NCI-H146 treated with DMSO at 0.1 percent for 48 hours (cell line): ENCODE measurements around the gene FRMD4A.
A peak's percentile ranks its signal among the peaks of the same experiment; 100 is the strongest.

Experiments used
- DNase-seq: peaks from one replicate; lab custom pipeline; 2025; ENCODE audit not compliant: unreplicated experiment; lab: John Stamatoyannopoulos, UW

FRMD4A gene

DNA sequence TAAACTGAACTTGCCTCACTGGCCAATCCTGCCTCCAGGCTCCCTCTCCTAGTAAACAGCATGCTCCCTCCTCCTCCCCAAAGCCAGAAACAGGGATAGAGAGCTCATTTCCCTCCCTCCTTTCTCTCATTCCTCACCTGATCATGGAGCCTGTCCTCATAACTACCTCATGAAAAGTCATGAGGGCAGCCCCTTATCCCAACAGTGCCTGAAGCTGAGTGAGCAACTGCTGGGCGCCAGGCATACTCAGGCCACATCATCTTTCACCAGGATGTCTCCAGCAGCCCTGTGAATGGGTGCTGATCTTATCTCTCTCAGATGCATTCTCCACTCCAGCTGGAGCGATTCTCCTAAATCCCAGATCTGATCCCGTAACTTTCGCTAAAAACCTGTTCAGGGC lies 436.8 kb downstream of the FRMD4A start:
- DNase-seq, result no peak

DNA sequence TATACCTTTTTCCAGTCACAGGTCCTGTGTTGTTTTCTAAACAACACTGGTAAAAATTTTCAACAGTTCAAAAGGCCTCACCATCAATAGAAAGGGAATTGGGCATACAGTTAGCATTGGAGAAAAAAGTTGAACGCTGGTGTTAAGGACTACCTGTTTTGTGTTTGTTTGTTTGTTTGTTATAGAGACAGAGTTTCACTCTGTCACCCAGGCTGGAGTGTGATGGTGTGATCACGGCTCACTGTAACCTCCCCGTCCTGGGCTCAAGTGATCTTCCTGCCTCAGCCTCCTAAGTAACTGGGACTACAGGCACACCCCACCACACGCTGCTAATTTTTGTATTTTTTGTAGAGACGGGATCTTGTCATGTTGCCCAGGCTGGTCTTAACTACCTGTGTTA lies 437.9 kb downstream of the FRMD4A start:
- DNase-seq, result no peak

DNA sequence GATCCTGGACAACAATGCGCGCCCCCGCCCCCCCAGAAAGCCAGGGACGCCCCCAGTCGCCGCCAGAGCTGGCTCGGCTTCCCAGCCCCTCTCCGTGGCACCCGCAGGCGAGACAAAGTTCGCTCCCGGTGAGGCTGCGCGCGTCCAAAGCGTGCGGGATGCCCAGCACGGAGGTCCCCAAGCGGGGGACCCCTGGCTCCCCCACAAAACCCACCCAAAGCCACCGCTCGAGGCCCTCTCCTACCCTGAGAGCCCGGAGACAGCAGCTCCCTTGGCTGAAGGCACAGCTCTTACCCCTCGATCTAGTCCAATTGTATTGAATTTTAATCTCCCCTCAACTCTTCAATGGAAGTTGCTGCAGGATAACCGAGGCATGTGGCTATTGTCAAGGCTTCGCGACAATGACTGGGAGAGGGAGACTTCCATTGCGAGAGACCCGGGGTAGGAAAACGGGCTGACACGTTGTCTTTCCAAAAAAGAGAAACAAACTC lies 438.7 kb downstream of the FRMD4A start:
- no peak for DNase-seq

DNA sequence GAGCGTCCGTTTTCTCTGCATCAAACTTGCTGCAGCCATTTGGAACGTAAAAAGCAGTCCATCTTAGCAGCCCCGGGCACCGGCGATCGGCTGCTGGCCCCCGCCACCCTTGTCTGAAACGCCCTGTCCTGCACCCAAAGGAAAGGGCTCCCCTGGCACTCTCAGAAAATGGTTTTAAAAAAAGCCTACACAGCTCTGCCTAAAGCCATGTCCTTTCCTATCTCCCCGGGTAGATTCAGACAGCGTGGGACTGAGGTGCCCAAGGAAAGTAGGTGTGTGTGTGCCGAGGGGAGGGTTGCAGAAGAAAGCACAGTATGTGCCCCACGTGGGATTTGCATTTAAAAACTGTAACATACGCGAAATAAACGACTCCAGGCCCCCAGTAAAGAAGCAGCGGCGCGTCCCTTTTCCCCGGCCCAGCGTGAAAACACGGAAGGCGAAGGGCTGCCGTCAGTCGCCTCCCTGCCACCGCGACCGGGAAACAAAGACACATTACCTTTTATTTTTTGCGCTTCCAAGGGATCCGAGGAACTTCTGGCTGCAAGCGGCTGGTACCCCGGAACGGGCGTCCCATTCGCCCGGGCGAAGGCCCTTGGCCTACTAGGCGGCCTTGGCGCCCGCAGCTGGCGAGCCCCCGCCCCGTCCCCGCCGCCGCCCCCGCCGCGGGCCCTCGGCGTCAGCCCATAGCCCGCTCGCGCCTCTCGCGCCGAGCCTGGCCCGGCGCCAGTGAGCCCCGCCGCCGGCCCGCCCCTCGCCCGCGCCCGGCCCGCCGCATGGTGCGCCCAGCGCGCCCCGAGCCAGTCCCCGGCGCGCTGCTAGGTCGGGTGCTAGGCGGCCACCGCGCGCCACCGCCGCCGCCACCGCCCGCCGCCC lies 439.4 kb downstream of the FRMD4A start:
- no peak for DNase-seq

DNA sequence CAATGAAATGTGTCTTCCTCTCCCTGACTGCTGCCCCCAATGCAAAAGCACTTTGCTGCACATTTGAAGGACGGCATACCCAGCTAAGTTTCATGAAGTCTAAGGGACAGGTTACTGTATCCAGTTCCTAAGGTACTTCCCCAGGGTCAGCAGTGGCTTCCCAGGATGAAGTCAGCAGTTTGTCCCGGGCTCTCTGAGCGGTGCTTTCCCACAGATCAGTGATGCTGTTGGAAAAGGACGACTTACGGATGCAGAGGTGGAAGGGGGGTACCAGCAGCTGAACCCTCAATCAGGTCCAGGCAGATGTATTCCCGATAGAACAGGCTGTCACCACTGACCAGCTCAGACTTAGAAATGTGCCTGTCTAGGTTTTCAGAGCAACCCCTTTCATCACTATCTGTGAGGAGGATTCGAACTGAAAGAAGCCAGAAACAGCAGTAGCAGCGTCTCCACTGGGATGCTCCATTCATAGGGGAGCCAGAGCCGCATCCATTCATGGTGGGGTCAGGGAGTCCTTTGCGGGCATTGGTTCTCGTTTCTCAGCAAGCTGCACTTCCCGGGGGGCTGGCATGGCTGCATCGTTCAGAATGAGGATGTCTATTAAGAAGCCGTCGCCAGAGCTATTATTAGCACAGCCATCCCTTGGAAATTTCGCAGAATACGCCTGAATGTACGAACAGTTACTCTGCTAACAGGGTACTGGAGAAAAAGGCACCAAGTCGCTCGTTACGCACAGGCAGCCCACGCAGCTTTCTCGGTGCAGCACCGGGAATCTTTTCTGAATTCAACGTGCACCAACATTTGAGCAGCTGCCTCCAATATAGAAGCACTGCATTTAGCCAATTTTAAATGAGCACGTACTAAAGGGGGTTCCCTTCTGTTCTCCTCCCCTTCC lies 440.2 kb downstream of the FRMD4A start:
- peak; percentile 50 for DNase-seq

DNA sequence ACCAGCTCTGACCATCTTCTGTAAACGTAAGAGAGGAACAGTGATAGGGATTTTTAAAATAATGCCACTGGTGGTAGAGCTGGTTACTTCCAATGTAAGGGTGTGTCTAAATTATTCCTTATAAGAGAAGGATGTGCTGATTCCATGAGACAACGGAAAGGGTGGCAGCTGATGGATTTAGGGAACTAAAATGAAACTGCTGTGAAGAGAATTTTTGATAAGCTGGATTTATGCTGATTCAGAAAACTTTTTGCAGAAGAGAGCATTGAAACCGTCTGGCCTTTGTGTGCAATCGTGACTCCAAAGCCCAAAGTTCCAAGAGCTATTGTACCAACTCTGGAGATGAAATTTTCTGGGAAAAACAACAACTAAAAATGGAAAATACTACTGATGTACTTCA lies 443.0 kb downstream of the FRMD4A start:
- no peak for DNase-seq

DNA sequence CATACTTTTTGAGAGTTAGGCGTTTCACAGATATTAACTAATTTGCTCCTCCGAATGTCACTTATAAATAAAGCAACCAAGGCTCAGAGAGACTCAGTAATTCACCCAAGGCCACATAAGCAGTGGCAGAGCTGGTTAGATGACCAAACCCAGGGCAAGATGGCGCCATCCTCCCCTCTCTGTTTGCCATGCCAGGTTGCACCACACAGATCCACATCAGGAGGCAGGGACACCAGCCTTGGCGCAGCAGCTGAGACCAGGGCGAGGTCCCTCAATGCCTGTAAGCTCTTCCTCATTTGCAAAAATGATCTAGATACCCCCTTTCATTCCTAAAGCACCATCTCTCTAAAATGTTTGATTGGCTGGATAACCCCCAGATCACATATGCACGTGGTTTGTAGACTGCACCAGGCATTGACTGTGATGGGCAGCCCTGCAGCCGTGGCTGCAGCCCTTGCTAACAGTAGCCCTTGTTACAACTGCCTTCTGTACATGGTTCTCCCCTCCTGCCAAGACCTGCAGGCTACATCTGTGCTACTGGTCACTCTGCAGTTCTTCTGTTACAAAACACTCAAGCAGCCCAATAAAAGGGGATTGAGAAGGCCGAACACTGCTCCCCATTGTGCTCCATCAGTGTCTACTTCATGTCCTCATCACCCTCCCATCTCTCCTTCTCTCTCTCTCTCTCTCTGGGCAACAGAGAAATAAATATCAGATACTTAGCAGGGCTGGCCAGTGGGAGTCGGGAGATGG lies 445.3 kb downstream of the FRMD4A start:
- DNase-seq, result no peak

DNA sequence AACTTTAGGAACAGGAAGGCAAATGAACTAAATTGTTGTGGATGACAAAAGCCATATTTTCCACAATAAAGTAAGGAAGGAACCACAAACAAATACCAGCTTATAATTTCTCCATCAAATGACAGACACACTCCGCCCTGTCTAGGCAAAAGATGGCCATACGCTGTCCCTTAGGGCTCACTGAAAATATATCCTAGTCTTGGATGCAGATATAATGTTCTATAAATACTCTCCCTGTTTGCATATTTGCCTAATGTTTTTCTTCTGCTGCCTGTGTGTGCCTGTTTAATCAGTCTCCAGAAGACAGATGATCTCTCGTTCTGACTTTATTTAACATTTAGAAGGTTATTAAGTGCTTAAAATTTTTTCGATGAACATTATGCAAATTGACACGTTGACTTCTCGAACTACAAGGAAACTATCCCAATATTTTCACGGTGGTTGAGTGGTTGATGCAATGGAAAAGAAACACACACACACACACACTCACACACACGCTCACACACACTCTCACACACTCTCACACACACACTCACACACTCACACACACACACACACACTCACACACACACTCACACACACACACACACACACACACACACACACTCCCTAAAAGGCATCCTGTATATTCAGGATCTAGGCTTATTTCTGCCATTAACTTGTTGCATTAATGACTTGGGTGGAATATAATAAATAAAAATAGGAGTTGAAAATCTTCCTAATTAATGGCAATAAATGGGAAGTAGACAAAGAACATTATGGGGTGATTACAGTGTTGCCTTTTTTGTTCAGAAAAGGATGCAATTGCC lies 446.9 kb downstream of the FRMD4A start:
- DNase-seq, result no peak

DNA sequence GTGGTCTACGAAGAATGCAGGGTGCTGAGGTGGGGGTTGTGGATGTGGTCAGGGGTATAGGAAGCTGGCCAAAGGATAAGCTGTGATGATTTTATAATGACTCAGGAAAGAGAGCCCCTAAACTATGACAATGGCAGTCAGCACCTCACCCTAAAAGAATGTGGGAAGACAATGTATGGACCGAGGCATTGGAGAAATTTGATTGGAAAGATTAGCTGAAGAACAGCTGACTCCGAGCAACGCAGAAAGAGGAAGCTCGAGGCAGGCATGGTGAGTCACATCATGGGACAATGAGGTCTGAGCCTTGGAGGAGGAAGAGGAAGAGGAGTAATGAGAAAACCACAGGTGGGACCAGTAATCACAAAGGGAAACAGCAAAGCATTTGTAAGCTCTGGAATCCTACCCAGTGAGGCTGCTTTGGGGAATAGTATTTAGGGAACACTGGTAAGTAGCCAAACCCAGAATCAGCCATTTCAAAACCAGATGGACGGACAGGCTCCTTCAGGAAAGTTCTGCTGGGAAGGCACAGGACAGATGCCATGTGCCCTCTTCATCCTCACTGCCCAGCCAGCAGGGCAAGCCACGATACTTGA lies 448.5 kb downstream of the FRMD4A start:
- no peak for DNase-seq

DNA sequence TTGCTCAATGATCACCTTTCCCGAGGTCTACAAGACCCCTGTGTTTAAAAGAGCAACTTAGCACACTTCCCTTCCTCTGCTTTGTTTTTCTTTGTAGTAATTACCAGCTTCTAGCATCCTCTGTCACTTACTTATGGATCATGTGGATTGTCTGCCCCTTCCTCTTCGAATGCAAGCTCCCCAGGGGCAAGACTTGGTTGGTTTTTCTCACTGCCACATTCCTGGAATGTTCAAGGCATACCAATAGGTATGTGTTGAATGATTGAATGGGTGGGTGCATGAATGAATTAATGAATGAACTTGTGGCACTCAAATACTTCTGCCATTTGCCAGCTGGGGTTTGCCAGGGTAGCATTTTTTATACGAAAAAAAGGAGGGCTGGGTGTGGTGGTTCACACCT lies 450.0 kb downstream of the FRMD4A start:
- DNase-seq, result no peak

DNA sequence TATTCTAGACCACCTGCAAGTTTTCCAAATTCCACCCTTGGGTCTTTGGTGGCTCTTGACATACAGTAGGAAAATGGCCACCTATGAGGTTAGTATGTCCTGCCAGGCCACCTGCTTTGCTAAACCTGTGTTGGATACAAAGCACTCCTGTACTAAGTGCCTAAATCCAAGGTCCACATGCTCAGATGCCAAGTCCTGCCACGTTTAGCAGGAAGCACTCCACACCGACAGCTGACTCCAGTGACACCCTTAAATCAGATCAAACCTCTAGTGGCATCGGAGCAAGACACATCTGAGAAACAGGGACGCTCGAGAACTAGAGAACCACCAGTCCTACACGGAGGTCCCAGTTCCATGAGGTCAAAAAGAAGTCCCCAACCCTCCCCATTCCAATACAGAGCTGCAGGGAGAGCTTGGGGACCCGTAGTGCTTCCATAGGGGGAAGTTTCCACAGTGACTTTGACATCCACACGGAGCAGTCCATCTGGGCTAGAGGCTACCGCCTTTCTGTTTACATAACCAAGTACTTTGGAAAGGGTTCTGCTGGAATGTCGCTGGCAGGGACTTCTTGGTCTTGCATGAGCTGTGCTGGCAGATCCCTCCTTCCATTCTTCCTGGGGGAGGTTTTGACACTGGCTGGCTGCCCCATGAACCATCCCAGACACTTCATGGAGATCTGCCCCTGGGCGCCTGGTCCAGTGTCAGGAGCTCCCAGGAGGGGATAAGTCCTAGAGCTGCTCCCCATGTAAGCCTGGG lies 453.4 kb downstream of the FRMD4A start:
- DNase-seq, result no peak

DNA sequence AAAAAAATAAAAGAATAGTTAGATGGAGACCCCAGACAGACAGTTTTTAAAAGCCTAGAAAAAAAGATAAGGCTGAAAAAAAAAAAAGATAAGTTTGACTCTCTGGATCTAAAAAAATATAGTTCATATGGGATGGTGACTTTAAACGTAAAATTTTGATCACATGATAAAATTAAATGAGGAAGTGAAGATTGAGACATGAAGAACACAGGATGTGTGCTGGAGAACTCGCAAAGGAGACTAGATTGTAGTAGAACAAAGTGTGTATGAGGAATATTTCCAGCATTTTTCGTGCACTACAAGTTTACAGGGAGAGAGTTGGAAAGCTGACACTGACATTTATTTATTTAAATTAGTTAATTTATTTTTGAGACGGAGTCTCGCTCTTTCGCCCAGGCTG lies 457.5 kb downstream of the FRMD4A start:
- no peak for DNase-seq

DNA sequence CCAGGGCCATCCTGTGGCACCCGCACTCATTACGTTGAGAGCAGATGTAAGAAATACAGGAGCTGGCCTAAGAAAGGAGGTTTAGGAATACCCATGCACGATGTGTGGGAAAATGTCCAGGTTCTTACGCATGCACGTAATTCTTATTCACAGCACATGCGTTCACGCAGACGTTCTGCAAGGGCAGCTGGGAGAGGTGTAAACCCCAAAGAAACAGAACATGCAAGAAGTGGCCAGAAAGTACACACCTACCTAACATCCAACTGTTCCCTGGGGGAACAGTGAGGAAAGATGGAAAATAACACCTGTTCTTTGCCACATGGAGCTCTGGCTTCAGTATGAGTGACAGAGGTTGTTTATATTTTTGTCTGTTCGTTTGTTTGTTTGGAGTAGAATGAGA lies 458.3 kb downstream of the FRMD4A start:
- DNase-seq, result no peak

DNA sequence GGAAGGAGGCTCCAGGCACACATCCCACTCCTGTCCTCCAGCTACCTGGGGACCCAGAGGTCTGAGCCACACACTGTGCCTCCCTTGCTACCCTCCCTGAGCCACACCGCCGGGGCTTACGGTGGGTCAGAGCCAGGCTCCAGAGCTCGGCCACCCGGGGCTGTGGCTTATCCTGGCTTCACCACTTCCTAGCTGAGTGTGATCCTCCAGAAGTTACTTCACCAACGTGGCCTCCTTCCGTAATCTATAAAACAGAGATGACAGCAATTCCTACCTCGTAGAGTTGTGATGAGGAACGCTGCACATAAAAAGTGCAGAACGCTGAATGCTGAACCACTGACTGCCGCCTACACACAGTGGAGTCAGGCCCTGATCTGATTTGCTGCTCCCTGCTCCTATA lies 458.9 kb downstream of the FRMD4A start:
- no peak for DNase-seq

DNA sequence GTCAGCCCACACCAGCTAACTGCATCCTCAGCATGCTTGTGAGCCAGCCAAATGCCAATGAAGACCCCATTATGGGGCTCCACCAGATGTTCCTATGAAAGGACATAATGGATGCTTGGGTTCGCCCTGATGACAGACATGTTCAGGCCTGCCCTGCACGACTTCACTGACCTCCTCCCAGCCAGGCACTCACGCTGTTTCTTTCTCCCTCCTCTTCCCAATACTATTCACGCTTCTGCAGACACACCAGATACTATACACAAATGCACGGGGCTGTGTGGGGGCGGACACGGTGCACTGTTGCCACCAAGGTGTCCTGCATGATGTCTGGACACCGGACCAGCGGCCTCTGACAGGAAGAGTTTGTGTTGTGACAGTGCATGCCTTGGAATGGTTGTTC lies 459.7 kb downstream of the FRMD4A start:
- peak; percentile 91 for DNase-seq

DNA sequence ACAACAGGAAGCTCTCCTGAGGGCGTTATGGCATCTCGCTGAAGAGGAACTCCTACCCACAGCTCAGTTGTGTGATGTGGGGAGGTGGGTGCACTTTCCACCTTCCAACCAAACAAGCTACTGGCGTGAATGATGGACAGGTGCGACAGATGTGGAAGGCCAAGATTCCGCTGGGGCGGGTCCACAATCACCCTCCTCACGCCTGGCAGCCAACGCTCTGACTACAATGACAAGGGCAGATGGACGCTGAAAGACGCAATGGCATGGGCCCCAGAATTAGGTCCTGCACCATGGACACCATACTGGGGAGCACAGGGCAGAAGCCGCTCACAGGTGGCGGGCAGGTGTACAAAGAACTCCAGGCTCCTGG lies 461.4 kb downstream of the FRMD4A start:
- DNase-seq, result no peak

DNA sequence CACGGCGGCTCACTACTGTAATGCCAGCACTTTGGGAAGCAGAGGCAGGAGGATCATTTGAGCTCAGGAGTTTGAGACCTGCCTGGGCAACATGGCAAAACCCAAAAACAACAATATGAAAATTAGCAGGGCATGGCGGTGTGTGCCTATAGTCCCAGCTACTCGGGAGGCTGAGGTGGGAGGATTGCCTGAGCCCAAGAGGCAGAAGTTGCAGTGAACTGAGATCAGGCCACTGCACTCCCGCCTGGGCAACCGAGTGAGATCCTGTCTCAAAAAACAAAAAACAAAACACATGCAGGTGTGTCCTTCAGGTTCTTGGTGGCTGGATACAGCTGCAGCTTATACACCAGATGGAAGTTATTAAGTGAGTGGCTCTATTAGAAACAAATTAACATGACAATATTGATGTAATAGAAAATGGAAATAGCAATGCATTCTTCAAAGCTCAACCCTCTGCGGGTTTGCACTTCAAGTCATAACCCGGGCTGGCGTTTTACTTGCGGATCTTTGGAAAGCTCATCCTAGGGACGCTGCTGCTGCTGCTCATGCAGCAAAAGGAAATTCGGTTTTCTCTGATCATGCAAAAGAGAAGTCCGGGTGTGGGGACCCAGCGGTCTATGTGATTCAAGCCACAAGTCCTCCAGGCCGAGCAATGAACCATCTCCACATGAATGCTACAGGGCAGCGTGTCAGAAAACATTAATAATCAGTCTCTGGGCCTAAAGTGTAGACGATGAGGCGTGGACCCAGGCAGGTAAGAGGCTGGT lies 462.0 kb downstream of the FRMD4A start:
- DNase-seq, result no peak

DNA sequence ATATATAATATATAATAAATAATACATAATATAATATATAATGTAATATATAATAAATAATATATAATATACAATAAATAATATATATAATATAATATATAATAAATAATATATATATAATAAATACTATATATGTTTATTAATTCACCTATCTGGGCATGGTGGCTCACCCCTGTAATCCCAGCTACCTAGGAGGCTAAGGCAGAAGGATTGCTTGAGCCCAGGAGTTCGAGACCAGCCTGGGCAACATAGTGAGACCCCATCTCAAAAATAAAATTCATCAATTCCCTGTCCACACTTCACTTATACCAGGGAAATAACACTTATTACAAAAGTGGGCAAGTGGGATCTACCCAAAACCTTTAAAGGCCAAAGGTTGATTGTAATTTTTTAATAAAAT lies 462.9 kb downstream of the FRMD4A start:
- no peak for DNase-seq
